ENCODE measurements around the gene ZBTB22.

- TF ChIP-seq CTCF (IDR thresholded peaks at IDR 0.05) (no peak), POLR2A (IDR thresholded peaks at IDR 0.05) (no peak)
Measured at GRCh38 chr6:33286946-33287914, 30.3 kb downstream of the ZBTB22 start.
